ENCODE measurements around the gene PPFIBP1.
A peak's percentile ranks its signal among the peaks of the same experiment; 100 is the strongest.

PPFIBP1 gene

GRCh38 chr12:27711967-27712366 lies 188.0 kb downstream of the PPFIBP1 start:
- H3K36me3 ChIP-seq (replicated peaks): peaks cover 15% of the 10 kb centered on the region
- DNase-seq: no peak
- no peaks in the 10 kb centered on the region for H3K27me3 ChIP-seq (replicated peaks)
- no peak for TF ChIP-seq CTCF (IDR thresholded peaks at IDR 0.05; ENCODE audit: low read depth, low read length, missing control alignments)
- H3K4me3 ChIP-seq (ENCODE audit: low read depth, low read length): peak overlapping the region; percentile 100
- in situ Hi-C loops (cut with HindIII; ENCODE audit: low pct_ligation_motif_present, low sequenced_read_pairs): no loop called here
- no peak overlapping the region for H3K27ac ChIP-seq

GRCh38 chr12:27723212-27723611 lies 199.2 kb downstream of the PPFIBP1 start:
- H3K4me3 ChIP-seq (ENCODE audit: low read depth, low read length): no peak overlapping the region
- TF ChIP-seq CTCF (IDR thresholded peaks at IDR 0.05; ENCODE audit: low read depth, low read length, missing control alignments): no peak
- no peak for DNase-seq
- peaks cover 20% of the 10 kb centered on the region for H3K36me3 ChIP-seq (replicated peaks)
- H3K27ac ChIP-seq: no peak overlapping the region
- in situ Hi-C loops (cut with HindIII; ENCODE audit: low pct_ligation_motif_present, low sequenced_read_pairs): no loop called here
- H3K27me3 ChIP-seq (replicated peaks): no peaks in the 10 kb centered on the region

- peaks cover 7% of the 10 kb centered on the region for H3K36me3 ChIP-seq (replicated peaks)
- in situ Hi-C loops (cut with HindIII; ENCODE audit: low pct_ligation_motif_present, low sequenced_read_pairs): no loop called here
- TF ChIP-seq CTCF (IDR thresholded peaks at IDR 0.05; ENCODE audit: low read depth, low read length, missing control alignments): no peak
Observed at GRCh38 chr12:27730097-27730588, 206.1 kb downstream of the PPFIBP1 start.

GRCh38 chr12:27732281-27732680 lies 208.3 kb downstream of the PPFIBP1 start:
- no peak for DNase-seq
- Histone ChIP-seq H3K4me3 (ENCODE audit: low read depth, low read length) (no peak overlapping the region), H3K36me3 (replicated peaks) (peaks cover 15% of the 10 kb centered on the region), H3K27me3 (replicated peaks) (no peaks in the 10 kb centered on the region), H3K27ac (no peak overlapping the region)
- peak; percentile 58 for TF ChIP-seq CTCF (IDR thresholded peaks at IDR 0.05; ENCODE audit: low read depth, low read length, missing control alignments)
- in situ Hi-C loops (cut with HindIII; ENCODE audit: low pct_ligation_motif_present, low sequenced_read_pairs): no loop called here

More at GRCh38 chr12:27730097-27730588, 206.1 kb downstream of the PPFIBP1 start:
- H3K27ac ChIP-seq: no peak overlapping the region
- no peak overlapping the region for H3K4me3 ChIP-seq (ENCODE audit: low read depth, low read length)
- DNase-seq: no peak
- no peaks in the 10 kb centered on the region for H3K27me3 ChIP-seq (replicated peaks)

GRCh38 chr12:27733052-27733656 lies 209.1 kb downstream of the PPFIBP1 start:
- peaks cover 19% of the 10 kb centered on the region for H3K36me3 ChIP-seq (replicated peaks)
- in situ Hi-C loops (cut with HindIII; ENCODE audit: low pct_ligation_motif_present, low sequenced_read_pairs): no loop called here
- DNase-seq: peak; percentile 43

More at GRCh38 chr12:27733052-27733656, 209.1 kb downstream of the PPFIBP1 start:
- TF ChIP-seq CTCF (IDR thresholded peaks at IDR 0.05; ENCODE audit: low read depth, low read length, missing control alignments): peak; percentile 90
- Histone ChIP-seq H3K27me3 (replicated peaks) (no peaks in the 10 kb centered on the region), H3K27ac (no peak overlapping the region), H3K4me3 (ENCODE audit: low read depth, low read length) (no peak overlapping the region)

Measured in brain microvascular endothelial cell (primary cell).